Gastroesophageal sphincter (tissue), 4 donors: Measurements from ENCODE around the gene NRP2. TPM values are rescaled to one million over a fixed set of nuclear protein-coding genes. Genes with fewer than 3 reads are reported as not detected.

Source experiments
- ATAC-seq: fragments of 150-250 bp; one replicate; pipeline ENCODE4 v1.9.1; 2016; ENCODE audit warnings: mild to moderate bottlenecking, moderate library complexity
- H3K27ac ChIP-seq, 4 donors: fragments of 200-600 bp; sonication (generic) in 3 of 4; 1 replicate in 3 of 4; 2 replicates in 1 of 4; pipeline ENCODE4 v1.5.1; 2016 to 2019
- H3K27me3 ChIP-seq: fragments of 200-600 bp; sonication (generic); one replicate; pipeline ENCODE4 v1.5.1; 2019
- H3K36me3 ChIP-seq, 2 donors: fragments of 200-600 bp; sonication (generic); one replicate each; pipeline ENCODE4 v1.5.1; 2019; ENCODE audit warnings: control low read depth in 1 of 2
- H3K4me1 ChIP-seq, 3 donors: fragments of 200-600 bp; sonication (generic); 1 replicate in 2 of 3; 2 replicates in 1 of 3; pipeline ENCODE4 v1.5.1; 2016 to 2019; ENCODE audit warnings: control low read depth in 2 of 3
- H3K4me3 ChIP-seq, 2 donors: fragments of 200-600 bp; sonication (generic); one replicate each; pipeline ENCODE4 v1.5.1; 2019; ENCODE audit warnings: mild to moderate bottlenecking in 1 of 2, moderate library complexity in 1 of 2
- H3K9me3 ChIP-seq, 3 donors: fragments of 200-600 bp; sonication (generic); one replicate each; pipeline ENCODE4 v1.5.1; 2017 to 2019; ENCODE audit warnings: control low read depth in 2 of 3
- EP300 ChIP-seq: sonication (generic); formaldehyde crosslinking; IDR thresholded peaks from one replicate; pipeline ENCODE4 v1.6.1; 2017; ENCODE audit warnings: antibody characterized with exemption, mild to moderate bottlenecking
- POLR2A ChIP-seq, 2 donors: fragments of 450-650 bp; IDR thresholded peaks; one replicate each; pipeline ENCODE4 v1.6.1; 2017; ENCODE audit warnings: antibody characterized with exemption in 2 of 2, mild to moderate bottlenecking in 2 of 2, moderate library complexity in 1 of 2
- POLR2AphosphoS5 ChIP-seq: sonication (generic); formaldehyde crosslinking; IDR thresholded peaks from one replicate; pipeline ENCODE4 v1.6.1; 2017; ENCODE audit warnings: antibody characterized with exemption
- WGBS, 2 donors: methylation state at CpG; one replicate each; pipeline ENCODE4 v1.1.5; 2018; ENCODE audit warnings: low coverage in 1 of 2; 5-methylcytosine and 5-hydroxymethylcytosine counted together
- total RNA-seq, 4 donors: library from RNA; depleted of rRNA; stranded (reverse); fragments of >200 nt; gene quantifications; one replicate each; pipeline ENCODE4 v1.1.0, GENCODE V29; 2016
- TF ChIP-seq, protein P1 (sequence below), 4 experiments: fragments of 200-600 bp in 2 of 4; fragments of 450-650 bp in 2 of 4; sonication (generic) in 1 of 4; IDR thresholded peaks; one replicate each; pipeline ENCODE4 v1.5.1; 2017 to 2019; ENCODE audit warnings: antibody characterized with exemption in 4 of 4, mild to moderate bottlenecking in 2 of 4, moderate library complexity in 2 of 4

The NRP2 gene
- total RNA-seq, 4 donors from 2014 or later: 278 to 466 (median 371) TPM

DNA sequence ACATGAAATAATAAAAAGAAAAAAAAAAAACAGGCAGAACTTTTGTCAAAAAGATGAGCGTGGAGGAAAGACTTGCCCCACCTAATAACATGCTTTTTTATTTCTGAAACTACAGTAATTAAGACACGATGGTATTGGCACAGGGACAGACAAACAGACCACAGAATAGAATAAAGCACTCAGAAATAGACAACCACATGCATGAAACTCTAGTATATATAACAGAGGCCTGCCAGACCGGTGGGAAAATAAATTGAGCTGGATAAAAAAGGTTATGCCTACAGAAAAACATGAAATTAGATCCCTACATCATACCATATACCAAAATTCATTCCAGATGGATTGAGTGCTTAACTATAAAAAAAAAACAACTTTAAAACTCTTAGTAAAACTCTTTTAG is 163.1 kb downstream of the NRP2 start:
- H3K36me3 ChIP-seq: no peaks in the 10 kb centered on the region
- ATAC-seq: no peak
- no peaks in the 10 kb centered on the region for H3K27me3 ChIP-seq
- H3K27ac ChIP-seq: no peak overlapping the region
- WGBS, 2 donors: 61 to 68% methylated on average over 3 of the region's 3 CpGs
- H3K4me1 ChIP-seq: peaks cover 0 to 21% (median 6%) of the 10 kb centered on the region in 3 donors
- TF ChIP-seq POLR2A (IDR thresholded peaks at IDR 0.05): no peak
- no peak for TF ChIP-seq POLR2AphosphoS5
- no peak for TF ChIP-seq EP300
- TF ChIP-seq, protein P1, sequence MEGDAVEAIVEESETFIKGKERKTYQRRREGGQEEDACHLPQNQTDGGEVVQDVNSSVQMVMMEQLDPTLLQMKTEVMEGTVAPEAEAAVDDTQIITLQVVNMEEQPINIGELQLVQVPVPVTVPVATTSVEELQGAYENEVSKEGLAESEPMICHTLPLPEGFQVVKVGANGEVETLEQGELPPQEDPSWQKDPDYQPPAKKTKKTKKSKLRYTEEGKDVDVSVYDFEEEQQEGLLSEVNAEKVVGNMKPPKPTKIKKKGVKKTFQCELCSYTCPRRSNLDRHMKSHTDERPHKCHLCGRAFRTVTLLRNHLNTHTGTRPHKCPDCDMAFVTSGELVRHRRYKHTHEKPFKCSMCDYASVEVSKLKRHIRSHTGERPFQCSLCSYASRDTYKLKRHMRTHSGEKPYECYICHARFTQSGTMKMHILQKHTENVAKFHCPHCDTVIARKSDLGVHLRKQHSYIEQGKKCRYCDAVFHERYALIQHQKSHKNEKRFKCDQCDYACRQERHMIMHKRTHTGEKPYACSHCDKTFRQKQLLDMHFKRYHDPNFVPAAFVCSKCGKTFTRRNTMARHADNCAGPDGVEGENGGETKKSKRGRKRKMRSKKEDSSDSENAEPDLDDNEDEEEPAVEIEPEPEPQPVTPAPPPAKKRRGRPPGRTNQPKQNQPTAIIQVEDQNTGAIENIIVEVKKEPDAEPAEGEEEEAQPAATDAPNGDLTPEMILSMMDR (IDR thresholded peaks at IDR 0.05): no peak
- H3K4me3 ChIP-seq: no peak overlapping the region
- no peaks in the 10 kb centered on the region for H3K9me3 ChIP-seq
